NB4 (cell line): ENCODE measurements around the gene GNE.

ENCODE experiments used
- POLR2A ChIP-seq: IDR thresholded peaks from 2 replicates; pipeline ENCODE4 v1.6.1; 2011; ENCODE audit warnings: mild to moderate bottlenecking; ENCODE audit not compliant: insufficient read length; ENCODE audit errors: extremely low read depth
- TF ChIP-seq, protein P1 (sequence below): IDR thresholded peaks from one replicate; pipeline ENCODE4 v1.5.1; 2012; ENCODE audit warnings: low read depth, low read length

DNA sequence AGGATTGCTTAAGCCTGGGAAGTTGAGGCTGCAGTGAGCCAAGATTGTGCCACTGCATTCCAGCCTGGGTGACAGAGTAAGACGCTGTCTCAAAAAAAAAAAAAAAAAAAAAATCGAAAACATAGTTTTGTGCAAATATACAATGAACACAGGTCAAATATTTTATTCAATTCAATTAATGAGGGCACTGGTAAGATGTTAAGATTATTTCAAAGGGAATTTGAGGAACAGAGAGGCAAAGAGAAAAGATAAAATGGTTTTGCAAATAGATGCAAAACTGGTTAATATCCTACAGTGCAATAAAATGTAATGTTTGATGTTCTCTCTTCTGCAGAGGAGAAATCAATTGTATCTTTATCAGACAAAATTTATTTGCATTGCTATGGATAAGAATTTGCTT lies 39.5 kb upstream of the GNE start:
- TF ChIP-seq, protein P1, sequence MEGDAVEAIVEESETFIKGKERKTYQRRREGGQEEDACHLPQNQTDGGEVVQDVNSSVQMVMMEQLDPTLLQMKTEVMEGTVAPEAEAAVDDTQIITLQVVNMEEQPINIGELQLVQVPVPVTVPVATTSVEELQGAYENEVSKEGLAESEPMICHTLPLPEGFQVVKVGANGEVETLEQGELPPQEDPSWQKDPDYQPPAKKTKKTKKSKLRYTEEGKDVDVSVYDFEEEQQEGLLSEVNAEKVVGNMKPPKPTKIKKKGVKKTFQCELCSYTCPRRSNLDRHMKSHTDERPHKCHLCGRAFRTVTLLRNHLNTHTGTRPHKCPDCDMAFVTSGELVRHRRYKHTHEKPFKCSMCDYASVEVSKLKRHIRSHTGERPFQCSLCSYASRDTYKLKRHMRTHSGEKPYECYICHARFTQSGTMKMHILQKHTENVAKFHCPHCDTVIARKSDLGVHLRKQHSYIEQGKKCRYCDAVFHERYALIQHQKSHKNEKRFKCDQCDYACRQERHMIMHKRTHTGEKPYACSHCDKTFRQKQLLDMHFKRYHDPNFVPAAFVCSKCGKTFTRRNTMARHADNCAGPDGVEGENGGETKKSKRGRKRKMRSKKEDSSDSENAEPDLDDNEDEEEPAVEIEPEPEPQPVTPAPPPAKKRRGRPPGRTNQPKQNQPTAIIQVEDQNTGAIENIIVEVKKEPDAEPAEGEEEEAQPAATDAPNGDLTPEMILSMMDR = no peak
- no peak for TF ChIP-seq POLR2A
